ENCODE data around the gene HMGB1.
A peak's percentile ranks its signal among the peaks of the same experiment; 100 is the strongest.

HMGB1 gene

DNA sequence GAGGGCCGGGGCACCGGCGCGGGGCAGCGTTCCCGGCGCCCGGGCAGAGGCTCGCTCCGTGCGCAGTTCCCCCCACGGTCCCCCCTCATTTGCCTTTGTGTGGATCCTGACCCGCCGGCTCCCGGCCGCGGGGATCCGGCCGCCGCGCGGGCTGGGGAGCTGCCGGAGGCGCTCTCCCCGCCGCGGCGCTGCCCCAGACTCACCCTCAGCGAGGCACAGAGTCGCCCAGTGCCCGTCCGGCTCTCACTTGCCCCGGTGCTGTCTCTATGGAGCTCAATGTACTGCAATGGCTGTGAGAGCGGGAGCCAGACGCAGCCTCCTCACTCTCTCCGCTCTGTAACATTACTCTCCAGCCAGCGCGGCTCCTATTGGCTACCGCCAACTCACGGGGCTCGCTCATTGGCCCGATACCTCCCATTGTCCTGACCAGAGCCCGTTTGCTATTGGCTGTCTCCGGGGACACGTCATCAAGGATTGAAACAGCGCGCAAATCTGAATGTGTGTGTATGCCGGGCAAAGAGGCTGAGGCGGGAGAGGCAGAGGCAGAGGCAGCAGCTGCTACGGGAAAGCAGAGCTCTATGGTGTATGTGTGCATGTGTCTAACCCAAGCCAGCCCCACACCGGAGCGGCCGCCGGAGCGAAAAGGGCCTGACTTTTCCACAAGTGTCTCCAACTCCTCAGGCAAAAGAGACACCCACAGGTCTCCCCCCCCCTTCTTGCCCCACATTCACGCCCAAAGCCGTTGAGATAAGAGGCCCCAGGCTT lies at the start of gene HMGB1:
TSS of gene HMGB1 (minus strand) at position 344 of the 765 bp plus-strand sequence. CDS start 2,256 bp downstream, outside the sequence.
- peak; percentile 94 for DNase-seq (ENCODE audit: low read depth)
- peak within 1 kb of the TSS; percentile 62 for H3K4me3 ChIP-seq (ENCODE audit: control insufficient read depth, low read depth, low read length)
- TF ChIP-seq, protein P1, sequence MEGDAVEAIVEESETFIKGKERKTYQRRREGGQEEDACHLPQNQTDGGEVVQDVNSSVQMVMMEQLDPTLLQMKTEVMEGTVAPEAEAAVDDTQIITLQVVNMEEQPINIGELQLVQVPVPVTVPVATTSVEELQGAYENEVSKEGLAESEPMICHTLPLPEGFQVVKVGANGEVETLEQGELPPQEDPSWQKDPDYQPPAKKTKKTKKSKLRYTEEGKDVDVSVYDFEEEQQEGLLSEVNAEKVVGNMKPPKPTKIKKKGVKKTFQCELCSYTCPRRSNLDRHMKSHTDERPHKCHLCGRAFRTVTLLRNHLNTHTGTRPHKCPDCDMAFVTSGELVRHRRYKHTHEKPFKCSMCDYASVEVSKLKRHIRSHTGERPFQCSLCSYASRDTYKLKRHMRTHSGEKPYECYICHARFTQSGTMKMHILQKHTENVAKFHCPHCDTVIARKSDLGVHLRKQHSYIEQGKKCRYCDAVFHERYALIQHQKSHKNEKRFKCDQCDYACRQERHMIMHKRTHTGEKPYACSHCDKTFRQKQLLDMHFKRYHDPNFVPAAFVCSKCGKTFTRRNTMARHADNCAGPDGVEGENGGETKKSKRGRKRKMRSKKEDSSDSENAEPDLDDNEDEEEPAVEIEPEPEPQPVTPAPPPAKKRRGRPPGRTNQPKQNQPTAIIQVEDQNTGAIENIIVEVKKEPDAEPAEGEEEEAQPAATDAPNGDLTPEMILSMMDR (IDR thresholded peaks at IDR 0.05; ENCODE audit: control insufficient read depth, insufficient read depth, low read depth, low read length, missing control alignments) = no peak

DNA sequence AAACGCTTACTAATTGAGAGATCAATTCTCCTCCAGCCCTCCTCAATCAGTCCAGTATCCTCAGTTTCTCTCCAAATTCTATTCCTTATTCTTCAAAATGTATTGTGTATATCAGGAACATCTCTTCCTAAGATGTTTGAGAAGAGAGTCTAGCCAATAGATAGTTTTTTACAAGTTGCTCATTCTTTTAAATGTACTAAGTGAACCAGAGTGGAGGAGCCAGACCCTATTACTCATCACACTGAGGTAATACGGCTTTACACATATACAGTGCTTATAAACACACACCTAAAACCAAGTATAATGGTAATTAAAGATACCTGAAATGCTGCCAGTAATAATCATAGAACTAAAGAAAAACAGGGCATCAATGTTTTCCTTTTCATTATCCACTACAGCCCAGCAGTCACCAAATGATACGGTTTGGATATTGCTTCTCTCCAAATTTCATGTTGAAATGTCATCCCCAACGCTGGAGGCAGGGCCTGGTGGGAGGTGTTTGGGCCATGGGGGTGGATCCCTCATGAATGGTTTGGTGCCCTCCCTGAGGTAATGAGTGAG lies 45.2 kb upstream of the HMGB1 start:
- no peak for DNase-seq (ENCODE audit: low read depth)
- TF ChIP-seq, protein P1 (IDR thresholded peaks at IDR 0.05; ENCODE audit: control insufficient read depth, insufficient read depth, low read depth, low read length, missing control alignments) = no peak
- no peak overlapping the region for H3K4me3 ChIP-seq (ENCODE audit: control insufficient read depth, low read depth, low read length)

DNA sequence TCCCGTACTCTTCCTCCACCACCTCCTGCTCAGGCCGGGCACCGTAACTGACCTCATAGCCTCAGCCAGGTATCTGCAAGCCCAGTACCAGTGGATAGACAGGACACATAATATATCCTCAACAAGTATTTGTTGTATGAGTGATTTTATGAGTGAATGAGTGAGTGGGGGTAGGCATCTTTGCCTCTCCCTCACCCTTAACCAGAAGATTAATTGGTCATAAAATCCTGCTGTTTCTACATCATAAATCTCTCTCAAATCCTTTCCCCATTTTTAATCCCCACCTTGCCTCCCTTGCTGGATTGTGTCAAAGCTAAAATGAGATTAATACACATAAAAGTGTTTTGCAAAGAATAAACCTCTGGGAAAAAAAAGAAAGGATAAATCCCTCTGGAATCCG lies 44.4 kb upstream of the HMGB1 start:
- TF ChIP-seq, protein P1 (IDR thresholded peaks at IDR 0.05; ENCODE audit: control insufficient read depth, insufficient read depth, low read depth, low read length, missing control alignments) = no peak

DNA sequence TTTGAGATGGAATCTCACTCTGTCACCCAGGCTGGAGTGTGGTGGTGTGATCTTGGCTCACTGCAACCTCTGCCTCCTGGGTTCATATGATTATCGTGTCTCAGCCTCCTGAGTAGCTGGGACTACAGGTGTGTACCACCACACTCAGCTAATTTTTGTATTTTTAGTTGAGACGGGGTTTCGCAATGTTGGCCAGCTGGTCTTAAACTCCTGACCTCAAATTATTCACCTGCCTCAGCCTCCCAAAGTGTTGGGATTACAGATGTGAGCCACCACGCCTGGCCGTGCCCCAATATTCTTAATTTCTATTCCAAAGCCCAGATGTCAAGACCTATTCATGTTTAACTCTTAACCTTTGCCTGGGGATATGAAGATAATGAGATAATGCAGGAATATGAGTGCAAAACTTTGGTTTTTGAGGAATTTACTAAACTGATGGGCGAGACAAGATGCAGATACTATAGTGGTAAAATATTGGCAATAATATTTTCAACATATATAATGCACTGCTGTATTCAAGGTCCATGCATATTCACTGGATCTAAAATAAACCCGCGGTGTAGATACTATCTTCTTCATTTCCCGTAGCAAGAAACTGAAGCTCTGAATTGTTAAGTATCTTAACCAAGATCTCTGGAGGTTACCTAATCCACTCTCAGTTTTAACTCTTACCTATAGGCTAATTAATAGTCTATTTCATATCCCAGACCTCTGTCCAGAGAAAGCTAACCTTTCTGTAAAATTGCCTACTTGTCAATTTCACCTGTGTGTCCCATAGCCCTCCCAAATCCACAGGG lies 43.7 kb upstream of the HMGB1 start:
- H3K4me3 ChIP-seq (ENCODE audit: control insufficient read depth, low read depth, low read length) = no peak overlapping the region
- TF ChIP-seq, protein P1 (IDR thresholded peaks at IDR 0.05; ENCODE audit: control insufficient read depth, insufficient read depth, low read depth, low read length, missing control alignments) = no peak
- no peak for DNase-seq (ENCODE audit: low read depth)

More for the DNA sequence above, 44.4 kb upstream of the HMGB1 start:
- no peak for DNase-seq (ENCODE audit: low read depth)
- no peak overlapping the region for H3K4me3 ChIP-seq (ENCODE audit: control insufficient read depth, low read depth, low read length)

DNA sequence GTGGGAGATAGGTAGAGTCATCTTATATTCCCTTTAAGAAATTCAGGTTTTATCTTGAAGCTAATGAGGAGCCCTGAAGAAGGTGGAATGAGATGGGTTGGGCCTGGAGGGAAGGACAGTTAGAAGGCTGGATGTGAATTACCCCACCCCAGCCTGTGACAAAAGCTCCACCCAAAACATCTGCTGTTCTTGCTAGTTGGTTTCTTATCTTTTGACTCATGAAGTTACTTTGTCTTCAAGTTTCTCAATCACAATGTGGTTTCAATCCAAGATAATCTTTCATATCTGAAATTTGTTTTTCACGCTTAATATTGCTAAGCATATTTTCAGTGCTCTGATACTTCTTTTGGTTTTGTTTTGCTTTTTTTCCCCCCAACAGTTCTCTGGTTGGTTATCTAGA lies 38.3 kb upstream of the HMGB1 start:
- no peak for DNase-seq (ENCODE audit: low read depth)
- no peak overlapping the region for H3K4me3 ChIP-seq (ENCODE audit: control insufficient read depth, low read depth, low read length)
- TF ChIP-seq, protein P1 (IDR thresholded peaks at IDR 0.05; ENCODE audit: control insufficient read depth, insufficient read depth, low read depth, low read length, missing control alignments) = no peak

DNA sequence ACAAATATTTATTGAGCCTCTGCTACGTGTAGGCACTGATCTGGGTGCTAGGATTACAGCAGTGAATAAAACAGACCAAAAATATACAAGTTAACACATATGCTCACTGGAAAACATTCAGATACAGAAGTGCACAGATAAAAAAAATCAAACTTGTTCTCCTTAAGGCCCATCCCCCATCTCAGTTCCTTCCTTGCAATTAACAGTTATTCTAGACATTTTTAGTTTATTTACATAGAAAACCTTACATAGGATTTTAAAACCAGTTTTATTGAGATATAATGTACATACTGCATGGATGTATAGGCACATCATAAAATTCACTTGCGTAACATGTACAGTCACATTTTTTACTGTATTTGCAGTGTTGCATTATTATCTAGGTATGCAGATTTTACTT lies 36.5 kb upstream of the HMGB1 start:
- TF ChIP-seq, protein P1 (IDR thresholded peaks at IDR 0.05; ENCODE audit: control insufficient read depth, insufficient read depth, low read depth, low read length, missing control alignments) = no peak
- no peak overlapping the region for H3K4me3 ChIP-seq (ENCODE audit: control insufficient read depth, low read depth, low read length)
- no peak for DNase-seq (ENCODE audit: low read depth)

All from AG09309 (cell line).